GM21825 (cell line): ENCODE results near the gene SNAP47.
"Not testable (repeated sequence)": the region's sequence is repeated elsewhere in the genome, so short reads cannot be mapped to it uniquely, and the experiment has no call there.

ENCODE experiments used
- ATAC-seq: cut with Tn5 transposase; IDR thresholded peaks from one replicate; pipeline ENCODE4 v1.9.1; 2021; ENCODE audit warnings: mild to moderate bottlenecking, moderate library complexity; ENCODE audit not compliant: unreplicated experiment

The SNAP47 gene, protein sequence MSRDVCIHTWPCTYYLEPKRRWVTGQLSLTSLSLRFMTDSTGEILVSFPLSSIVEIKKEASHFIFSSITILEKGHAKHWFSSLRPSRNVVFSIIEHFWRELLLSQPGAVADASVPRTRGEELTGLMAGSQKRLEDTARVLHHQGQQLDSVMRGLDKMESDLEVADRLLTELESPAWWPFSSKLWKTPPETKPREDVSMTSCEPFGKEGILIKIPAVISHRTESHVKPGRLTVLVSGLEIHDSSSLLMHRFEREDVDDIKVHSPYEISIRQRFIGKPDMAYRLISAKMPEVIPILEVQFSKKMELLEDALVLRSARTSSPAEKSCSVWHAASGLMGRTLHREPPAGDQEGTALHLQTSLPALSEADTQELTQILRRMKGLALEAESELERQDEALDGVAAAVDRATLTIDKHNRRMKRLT

DNA sequence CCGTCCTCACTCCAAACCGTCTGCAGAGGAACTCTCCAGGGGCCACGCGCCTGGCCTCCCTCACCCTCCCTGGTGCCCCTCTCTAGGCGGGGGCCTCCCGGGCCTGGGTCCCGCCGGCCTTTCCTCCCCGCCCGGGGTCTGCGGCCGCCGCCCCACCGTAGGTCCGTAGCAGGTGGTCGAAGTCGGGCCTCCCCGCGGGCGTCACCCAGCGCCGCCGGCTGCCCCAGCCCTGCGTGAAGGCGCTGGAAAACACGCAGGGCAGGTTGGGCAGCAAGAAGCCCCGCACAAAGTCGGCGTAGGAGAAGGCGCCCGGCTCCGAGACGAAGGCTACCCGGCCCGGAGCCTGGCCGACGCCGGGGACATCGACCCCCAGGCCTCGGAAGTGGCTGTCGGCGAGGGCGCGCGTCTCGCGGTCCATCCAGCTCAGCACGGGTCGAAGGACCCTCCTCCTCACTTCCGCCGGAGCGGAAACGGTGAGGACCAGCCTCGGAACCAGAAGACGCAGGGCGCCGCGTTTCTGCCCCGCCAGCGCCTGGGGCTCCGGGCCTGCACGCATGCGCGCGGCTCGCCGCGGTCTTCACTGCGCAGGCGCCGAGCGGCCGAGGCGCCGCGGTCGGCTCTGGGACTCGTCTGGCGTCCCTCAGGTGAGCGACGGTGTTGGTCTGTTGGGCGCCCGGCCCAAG is at the start of gene SNAP47, which contains the start of gene JMJD4:
TSS of gene SNAP47 (plus strand) at position 580 of the 683 bp plus-strand sequence. CDS start 12,302 bp downstream, outside the sequence.
TSS of gene JMJD4 (minus strand) at position 447 of the 683 bp plus-strand sequence. CDS start at position 418, 29 bp downstream.
- peak; percentile 91 for ATAC-seq

DNA sequence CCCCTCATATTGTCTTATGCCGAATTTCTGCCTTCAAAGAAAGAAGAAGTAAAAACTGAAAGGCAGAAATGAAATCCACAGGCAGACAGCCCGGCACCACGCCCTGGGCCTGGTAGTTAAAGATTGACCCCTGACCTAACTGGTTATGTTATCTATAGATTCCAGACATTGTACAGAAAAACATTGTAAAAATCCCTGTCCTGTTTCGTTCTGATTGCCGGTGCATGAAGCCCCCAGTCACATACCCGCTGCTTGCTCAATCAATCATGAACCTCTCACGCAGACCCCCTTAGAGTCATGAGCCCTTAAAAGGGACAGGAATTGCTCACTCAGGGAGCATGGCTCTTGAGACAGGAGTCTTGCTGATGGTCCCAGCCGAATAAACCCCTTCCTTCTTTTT is 49.4 kb upstream of the SNAP47 start:
- ATAC-seq, result no peak

DNA sequence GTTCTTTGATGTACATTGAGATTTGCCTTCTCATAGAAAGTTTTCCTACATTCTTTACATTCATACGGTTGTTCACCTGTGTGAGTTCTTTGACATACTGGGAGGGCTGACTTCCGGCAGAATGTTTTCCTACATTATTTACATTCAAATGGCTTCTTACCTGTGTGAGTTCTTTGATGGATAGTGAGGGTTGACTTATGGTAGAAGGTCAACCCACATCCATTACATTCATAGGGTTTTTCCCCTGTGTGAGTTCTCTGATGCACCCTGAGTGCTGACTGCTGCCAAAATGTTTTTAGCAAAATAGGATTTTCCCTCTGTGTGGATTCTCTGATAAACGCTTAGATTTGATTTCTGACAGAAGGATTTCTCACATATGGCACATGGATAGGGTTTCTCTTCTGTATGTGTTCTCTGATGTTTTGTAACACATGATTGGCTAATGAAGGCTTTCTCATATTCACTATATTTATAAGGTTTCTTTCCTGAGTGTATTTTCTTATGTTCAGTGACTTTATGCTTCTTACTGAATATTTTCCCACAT is 37.8 kb upstream of the SNAP47 start:
- ATAC-seq, result no peak

DNA sequence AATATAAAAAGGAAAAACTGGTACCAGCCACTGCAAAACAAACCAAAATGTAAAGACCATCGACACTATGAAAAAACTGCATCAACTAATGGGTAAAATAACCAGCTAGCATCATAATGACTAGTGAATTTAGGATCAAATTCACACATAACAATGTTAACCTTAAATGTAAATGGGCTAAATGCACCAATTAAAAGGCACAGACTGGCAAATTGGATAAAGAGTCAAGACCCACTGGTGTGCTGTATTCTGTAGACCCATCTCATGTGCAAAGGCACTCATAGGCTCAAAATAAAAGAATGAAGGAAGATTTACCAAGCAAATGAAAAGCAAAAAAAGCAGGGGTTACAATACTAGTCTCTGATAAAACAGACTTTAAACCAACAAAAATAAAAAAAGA is 33.6 kb upstream of the SNAP47 start:
- ATAC-seq, result not testable (repeated sequence)

DNA sequence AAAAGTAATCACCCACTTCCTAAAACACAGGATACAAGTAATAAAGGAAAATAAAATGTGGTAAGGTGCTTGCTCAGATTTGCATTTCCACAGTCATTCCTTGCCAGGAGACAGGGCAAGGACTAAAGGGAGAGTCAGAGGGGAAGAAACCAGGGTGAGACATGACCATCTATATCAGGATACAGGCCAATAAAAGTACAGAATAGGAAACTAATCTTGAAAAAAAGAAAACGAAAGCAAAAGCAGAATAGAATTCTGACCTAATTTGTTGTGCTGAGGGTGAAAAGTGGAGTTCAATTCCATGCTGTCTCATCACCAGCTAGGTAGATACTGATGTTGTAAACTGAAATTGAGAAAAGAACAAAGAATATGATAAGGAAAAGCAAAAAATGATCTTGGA is 27.4 kb upstream of the SNAP47 start:
- no peak for ATAC-seq

DNA sequence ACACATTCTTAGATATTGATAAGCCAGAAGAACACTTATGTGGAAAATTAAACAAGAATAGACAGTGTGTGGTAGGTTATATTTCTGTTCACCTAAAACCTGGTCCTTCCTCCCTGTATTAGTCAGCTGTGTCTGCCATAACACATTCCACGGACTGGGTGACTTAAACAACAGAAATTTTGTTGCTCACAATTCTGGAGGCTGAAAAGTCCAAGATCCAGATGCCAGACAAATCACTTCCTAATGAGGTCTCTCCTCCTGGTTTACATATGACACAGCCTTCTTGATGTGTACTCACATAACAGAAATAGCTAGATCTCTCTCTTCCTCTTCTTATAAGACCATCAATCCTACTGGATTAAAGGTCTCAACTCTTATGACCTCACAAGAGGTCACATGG is 25.8 kb upstream of the SNAP47 start:
- no peak for ATAC-seq

DNA sequence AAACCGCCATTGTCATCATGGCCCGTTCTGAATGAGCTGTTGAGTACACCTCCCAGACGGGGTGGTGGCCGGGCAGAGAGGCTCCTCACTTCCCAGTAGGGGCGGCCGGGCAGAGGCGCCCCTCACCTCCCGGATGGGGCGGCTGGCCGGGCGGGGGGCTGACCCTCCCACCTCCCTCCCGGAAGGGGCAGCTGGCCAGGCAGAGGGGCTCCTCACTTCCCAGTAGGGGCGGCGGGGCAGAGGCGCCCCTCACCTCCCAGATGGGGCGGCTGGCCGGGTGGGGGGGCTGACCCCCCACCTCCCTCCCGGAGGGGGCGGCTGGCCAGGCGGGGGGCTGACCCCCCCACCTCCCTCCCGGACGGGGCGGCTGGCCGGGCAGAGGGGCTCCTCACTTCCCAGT is 24.8 kb upstream of the SNAP47 start:
- not testable (repeated sequence) for ATAC-seq

DNA sequence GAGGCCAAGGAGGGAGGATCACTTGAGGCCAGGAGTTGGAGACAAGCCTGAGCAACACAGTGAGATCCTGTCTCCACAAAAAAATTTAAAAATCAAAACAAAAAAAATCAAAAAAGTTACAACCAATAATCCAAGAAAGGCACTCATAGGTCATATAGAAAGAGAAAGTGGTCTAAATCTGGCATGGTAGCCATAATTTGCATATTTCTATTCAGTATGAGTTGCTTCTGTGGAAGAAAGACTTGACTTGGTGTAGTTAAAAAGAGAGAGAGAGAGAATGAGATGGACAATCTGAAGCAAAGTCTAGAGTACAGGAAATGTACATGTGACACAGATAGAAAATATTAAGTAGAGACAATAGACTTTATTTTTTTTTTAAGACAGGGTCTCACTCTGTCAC is 22.6 kb upstream of the SNAP47 start:
- peak; percentile 86 for ATAC-seq

DNA sequence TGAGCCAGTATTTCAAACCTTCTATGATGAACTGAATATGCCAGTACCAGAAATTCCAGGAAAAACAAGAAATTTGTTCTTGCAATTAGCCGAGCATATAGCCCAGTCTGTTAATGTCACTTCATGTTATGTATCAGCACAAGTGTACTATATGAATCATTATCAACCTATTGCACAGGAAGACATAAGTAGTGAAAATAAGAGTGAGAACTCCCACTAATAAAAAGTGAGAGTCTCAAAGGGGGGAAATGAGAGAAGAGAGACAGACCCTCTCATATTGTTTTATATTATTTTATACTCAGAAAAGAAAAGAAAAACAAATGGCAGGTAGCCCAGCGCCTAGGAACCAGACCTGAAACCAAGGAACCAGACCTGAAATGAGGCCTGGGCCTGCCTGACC is 16.3 kb upstream of the SNAP47 start:
- no peak for ATAC-seq

DNA sequence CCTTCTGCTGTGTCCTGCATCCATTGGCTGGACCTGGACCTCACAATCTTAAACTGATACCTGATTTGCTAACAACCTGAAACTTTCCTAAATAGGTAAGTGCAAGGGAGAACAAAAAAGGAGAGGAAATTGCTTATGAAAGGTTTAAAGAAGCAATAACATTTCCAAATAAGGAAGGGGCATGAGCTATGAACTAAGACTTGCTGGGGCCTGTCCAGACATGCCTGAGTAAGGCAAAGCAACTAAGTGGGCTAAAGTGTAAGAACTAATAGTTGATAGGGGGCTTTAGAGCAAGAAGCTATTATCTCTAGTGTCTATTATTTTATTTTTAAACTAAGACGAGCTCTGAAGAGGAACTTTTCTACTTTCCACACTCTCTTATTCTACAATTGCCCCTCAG is 11.8 kb upstream of the SNAP47 start:
- no peak for ATAC-seq

DNA sequence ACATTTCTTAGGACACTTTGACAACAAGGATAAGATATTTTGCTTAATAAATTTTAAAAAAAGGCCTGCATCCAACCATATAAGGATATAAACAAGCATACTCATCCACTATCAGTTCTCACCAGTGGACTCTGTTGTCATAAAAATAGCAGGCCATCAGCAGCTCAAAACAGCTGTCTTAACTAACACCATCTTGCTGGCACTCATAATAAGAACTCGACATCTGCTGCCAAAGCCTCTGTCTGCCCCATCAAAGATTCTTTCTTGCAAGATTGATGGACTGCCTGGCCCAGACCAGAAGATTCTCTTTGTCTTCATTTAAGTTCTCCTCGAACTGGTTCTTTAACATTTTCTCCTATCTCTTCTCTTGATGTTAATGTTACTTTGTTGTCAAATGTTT is 10.2 kb upstream of the SNAP47 start:
- no peak for ATAC-seq

DNA sequence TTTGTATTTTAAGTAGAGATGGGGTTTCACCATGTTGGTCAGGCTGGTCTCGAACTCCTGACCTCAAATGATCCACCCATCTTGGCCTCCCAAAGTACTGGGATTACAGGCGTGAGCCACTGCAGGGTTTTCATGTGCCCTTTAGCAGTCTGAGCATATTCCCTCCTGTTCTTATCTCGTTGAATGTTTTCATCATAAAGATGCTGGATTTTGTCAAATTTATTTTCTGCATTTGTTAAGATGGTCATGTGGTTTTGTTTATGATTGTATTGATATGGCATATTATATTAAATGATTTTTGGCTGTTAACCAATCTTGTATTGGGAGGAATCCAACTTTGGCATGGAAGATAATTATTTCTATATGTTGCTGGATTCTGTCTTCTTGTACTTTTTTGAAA is 8.9 kb upstream of the SNAP47 start:
- no peak for ATAC-seq

DNA sequence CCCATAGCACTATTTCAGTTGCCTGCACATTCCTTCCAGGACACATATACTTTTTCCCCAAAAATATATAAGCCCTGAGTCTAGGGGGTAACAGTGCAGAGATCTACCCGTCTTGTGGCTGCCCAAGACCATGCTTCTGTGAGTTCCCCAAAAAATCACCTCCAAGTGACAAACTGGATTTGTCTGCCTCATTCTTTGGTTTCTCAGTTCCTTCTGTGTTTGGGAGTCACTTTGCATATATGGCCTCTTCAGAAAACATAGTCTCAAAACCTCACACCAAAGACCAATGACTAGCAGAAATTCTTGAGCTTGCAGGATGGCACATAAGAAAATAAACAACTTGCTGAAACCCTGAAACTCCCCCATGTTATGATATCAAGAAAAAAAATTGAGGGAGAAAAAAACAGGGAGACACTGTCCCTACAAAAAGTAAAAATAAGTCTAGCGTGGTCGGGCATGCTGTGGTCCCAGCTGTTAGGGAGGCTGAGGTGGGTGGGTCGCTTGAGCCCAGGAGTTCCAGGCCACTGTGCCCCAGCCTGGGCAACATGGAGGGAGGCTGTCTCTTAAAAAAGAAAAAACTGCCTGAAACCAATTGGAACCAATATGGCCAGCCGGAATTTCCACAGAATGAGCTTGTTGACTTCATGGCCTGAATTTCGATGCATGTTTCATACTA is 8.2 kb upstream of the SNAP47 start:
- ATAC-seq, result no peak

DNA sequence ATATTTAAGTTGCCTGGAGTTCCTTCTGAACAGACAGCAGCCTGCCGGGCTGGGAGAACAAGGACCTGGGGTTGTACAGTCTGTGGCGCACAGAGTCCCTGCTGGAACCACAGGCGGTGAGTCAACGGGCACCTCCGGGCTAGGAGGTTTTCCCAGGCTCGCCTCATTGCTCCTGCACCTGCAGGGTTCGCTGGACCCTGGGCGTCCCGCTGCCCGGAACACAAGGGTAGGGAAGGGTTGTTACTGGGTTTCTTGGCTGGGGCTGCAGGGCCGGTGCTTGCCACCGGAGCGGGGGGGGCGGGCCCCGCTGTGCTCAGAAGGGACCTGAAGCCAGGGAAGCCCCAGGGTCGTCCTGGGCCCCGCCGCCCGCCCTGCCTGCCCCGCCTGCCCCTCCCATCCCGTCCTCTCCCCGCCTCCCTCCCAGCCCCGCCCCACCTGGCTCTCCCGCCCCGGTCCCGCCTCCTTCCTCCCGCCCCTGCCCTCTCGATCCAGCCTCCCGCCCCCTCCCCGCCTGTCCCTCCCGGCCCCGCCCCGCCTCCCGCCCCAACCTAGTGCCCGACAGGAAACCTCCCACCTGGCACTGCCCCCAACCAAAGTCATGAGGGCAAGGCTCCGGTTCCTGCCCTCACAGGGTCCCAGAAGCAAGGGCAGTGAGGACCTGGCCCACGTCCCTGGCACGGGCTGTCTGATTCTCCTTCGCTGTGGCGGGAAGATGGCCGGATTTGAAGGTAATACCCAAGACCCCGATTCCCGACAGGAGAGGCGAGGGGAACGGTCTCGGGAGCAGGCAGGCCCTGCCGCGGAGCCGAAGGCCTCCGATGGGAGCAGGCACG is 7.0 kb upstream of the SNAP47 start:
- peak; percentile 45 for ATAC-seq

DNA sequence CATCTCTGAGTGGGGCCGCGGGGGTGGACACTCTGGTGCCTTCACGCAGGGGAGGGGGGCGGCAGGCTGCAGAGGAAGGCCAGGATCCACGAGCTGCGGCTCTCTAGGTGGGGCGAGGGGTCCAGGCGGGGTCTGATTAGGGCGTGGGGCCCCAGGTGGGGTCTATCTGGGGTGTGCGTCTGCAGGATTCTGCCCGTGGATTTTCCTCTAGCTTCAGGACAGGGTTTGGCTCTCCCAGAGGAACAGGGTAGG is 6.4 kb upstream of the SNAP47 start:
- no peak for ATAC-seq

DNA sequence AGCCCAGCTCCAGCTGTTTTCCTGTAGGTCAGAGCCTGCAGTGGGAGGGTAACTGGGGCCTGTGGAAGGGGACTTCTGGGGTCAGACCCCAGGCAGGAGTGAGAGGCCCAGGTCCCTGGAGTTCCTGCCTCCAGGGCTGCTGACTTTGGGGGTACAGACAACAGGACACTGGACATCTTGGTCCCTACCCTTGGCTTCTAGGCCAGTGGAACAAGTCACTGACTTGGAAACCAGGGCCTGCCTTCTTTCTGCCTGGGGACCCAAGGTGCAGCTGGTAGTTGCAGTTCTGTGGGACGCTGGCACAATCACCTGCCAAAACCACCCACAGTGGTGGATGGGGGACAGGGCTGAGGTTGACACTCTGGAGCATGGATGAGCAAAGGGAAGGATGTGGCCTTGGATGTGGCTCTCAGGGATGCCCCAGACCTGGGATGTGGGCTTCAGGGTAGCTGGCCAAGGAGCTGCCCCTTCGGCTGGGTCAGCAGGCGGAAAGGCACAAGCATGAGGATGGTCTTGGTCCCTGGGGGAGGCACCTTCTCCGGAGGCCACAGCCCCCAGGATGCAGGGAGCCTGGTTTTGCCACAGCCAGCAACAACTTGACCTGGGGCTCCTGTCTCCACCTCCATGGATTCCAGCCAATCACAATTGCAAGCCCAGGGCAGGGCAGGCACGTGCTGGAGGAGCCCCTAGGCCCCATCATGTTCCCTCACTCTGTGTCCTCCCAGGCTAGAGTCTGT is 5.9 kb upstream of the SNAP47 start:
- no peak for ATAC-seq

DNA sequence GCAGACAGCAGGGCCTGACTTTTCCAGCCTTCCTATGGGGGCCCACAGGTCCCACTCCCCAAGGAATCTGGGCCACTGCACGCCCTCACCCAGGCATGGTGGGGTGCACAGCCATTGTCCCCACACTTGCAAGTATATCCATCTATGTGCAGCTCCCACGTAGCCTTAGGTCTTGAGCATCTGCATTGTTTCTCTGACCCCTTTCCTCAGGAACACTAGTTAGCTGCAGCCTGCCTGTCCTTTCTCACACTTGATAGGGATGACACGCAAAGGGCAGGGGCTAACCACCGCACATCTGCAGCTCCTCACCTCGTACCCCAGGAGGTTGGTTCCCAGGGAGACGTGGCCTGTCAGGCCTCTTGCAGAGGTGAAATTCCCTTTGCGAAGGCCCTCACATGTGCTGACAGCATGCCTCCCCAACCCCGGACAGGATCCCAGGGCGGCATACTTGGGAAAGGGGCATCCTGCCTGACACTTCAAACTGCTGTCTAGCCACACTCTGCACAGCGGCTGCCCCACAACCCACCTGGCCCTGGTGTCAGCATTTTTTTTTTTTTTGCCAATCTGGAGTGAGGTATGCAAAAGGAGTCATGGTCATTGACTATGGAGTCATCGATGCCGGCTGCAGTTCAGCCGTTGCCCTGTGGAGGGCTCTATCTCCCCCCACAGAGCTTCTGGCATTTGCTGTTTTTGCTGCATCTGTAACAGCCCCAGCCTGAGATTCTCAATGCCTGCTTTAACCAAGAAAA is 5.2 kb upstream of the SNAP47 start:
- no peak for ATAC-seq

DNA sequence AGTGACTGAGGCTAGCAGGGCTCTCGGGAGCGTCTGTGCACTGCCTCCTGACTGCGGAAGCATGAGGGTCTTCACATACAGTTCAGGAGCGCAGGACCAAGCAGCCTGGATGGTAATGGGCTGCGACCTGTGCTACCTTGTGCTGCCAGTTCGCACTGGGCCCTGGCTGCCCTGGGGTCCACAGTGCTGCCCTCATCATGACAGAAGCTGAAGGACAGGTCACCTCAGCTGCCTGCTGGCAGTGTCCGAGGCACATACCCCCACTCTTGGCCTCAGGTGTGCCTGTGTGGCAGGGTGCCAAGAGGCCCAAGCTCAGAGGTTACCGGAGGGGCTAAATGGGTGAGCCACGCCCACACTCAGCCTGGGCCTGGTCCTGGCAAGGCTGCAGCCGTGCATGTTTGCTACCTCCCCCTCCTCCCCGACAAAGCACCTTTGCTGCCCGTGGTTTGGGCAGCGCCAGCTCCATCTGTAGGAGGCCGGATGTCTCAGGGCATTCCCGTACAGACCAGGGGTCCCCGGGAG is 4.5 kb upstream of the SNAP47 start:
- no peak for ATAC-seq

DNA sequence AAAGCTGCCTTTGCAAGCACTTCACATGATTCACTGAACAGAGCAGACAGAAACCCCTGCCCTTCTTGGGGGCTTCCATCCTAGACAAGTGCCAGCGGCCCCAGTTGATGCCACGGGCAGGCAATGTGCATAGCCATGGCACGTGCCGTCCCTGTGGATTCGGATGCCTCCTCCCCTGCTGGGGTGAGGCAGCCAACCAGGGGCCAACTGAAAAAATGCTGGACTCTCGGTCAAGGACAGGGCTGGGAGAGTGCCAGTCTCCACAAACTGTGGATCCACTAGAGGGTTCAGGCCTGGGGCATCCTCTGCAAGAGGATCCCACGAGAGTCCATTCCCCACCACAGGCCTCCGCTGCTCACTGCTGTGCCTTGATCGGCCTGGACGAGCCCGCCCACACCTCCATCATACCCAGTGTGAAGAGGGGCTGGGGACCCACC is 4.0 kb upstream of the SNAP47 start:
- ATAC-seq, result no peak
